Liver (tissue), 9 donors: ENCODE measurements around the gene LDLRAD4. TPM values are rescaled to one million over a fixed set of nuclear protein-coding genes. Genes with fewer than 3 reads are reported as not detected.

Source experiments
- DNase-seq: peaks from one replicate; pipeline ENCODE4 v3.0.0-alpha.2; 2017; ENCODE audit warnings: low spot score
- H3K27ac ChIP-seq, 2 donors: one replicate each; pipeline ENCODE4 v1.7.0; 2013; ENCODE audit warnings: inconsistent platforms in 2 of 2, low read length in 2 of 2, control low read depth in 1 of 2, low read depth in 1 of 2, mild to moderate bottlenecking in 1 of 2
- H3K27me3 ChIP-seq, 4 donors: one replicate each; pipeline versions ENCODE4 v1.6.1 to v1.7.0; 2013; ENCODE audit warnings: low read length in 3 of 4, inconsistent platforms in 1 of 4, mild to moderate bottlenecking in 1 of 4, moderate library complexity in 1 of 4; ENCODE audit not compliant: control insufficient read depth in 4 of 4, insufficient read depth in 4 of 4
- H3K36me3 ChIP-seq, 4 donors: one replicate each; pipeline versions ENCODE4 v1.6.1 to v1.7.0; 2013; ENCODE audit warnings: low read length in 3 of 4, mild to moderate bottlenecking in 3 of 4, low read depth in 1 of 4, moderate library complexity in 1 of 4; ENCODE audit not compliant: control insufficient read depth in 4 of 4, insufficient read depth in 3 of 4
- H3K4me1 ChIP-seq, 4 donors: one replicate each; pipeline versions ENCODE4 v1.6.1 to v1.7.0; 2013; ENCODE audit warnings: low read length in 3 of 4, mild to moderate bottlenecking in 3 of 4, moderate library complexity in 1 of 4; ENCODE audit not compliant: control insufficient read depth in 4 of 4, insufficient read depth in 4 of 4
- H3K4me3 ChIP-seq, 3 donors: one replicate each; pipeline versions ENCODE4 v1.6.1 to v1.7.0; 2013; ENCODE audit warnings: low read length in 3 of 3, control low read depth in 1 of 3, low read depth in 1 of 3, mild to moderate bottlenecking in 1 of 3
- H3K9ac ChIP-seq, 2 donors: one replicate each; pipeline ENCODE4 v1.7.0; 2013; ENCODE audit warnings: low read length in 2 of 2, mild to moderate bottlenecking in 2 of 2, moderate library complexity in 2 of 2, control low read depth in 1 of 2, low read depth in 1 of 2
- H3K9me3 ChIP-seq, 4 donors: one replicate each; pipeline versions ENCODE4 v1.6.1 to v1.7.0; 2013; ENCODE audit warnings: low read length in 3 of 4; ENCODE audit not compliant: control insufficient read depth in 4 of 4
- CTCF ChIP-seq: fragments of 150-350 bp; IDR thresholded peaks from 2 replicates; pipeline ENCODE4 v1.5.1; 2017; ENCODE audit warnings: improper control_type of control experiment, low read depth, low read length; ENCODE audit not compliant: missing input control
- EGR1 ChIP-seq, 2 donors: IDR thresholded peaks; 2 replicates each; pipeline ENCODE4 v1.6.1; 2016 to 2018; ENCODE audit warnings: antibody characterized with exemption in 2 of 2, low read depth in 2 of 2
- FOXA1 ChIP-seq: IDR thresholded peaks from 2 replicates; pipeline ENCODE4 v1.6.1; 2016; ENCODE audit warnings: antibody characterized with exemption
- FOXA2 ChIP-seq: IDR thresholded peaks from 2 replicates; pipeline ENCODE4 v1.6.1; 2016; ENCODE audit warnings: antibody characterized with exemption
- GABPA ChIP-seq, 2 donors: IDR thresholded peaks in 1 of 2; conservative IDR thresholded peaks in 1 of 2; 2 replicates each; pipeline ENCODE4 v1.6.1; 2016; ENCODE audit warnings: antibody characterized with exemption in 2 of 2, mild to moderate bottlenecking in 1 of 2, moderate library complexity in 1 of 2
- HNF4A ChIP-seq, 2 donors: conservative IDR thresholded peaks; 2 replicates each; pipeline ENCODE4 v1.6.1; 2016; ENCODE audit warnings: antibody characterized with exemption in 2 of 2, mild to moderate bottlenecking in 2 of 2
- HNF4G ChIP-seq: IDR thresholded peaks from 2 replicates; pipeline ENCODE4 v1.6.1; 2016; ENCODE audit warnings: antibody characterized with exemption
- JUND ChIP-seq, 2 donors: IDR thresholded peaks; 2 replicates each; pipeline ENCODE4 v1.6.1; 2016; ENCODE audit warnings: antibody characterized with exemption in 2 of 2
- MAX ChIP-seq: IDR thresholded peaks from 2 replicates; pipeline ENCODE4 v1.6.1; 2016; ENCODE audit warnings: antibody characterized with exemption
- NR2F2 ChIP-seq: IDR thresholded peaks from 2 replicates; pipeline ENCODE4 v1.6.1; 2016; ENCODE audit warnings: antibody characterized with exemption
- RAD21 ChIP-seq, 2 donors: IDR thresholded peaks; 2 replicates each; pipeline ENCODE4 v1.6.1; 2016; ENCODE audit warnings: antibody characterized with exemption in 2 of 2, mild to moderate bottlenecking in 2 of 2
- REST ChIP-seq: IDR thresholded peaks from 2 replicates; pipeline ENCODE4 v1.6.1; 2016; ENCODE audit warnings: antibody characterized with exemption, mild to moderate bottlenecking
- RXRA ChIP-seq, 2 donors: IDR thresholded peaks; 2 replicates each; pipeline ENCODE4 v1.6.1; 2017 to 2018; ENCODE audit warnings: antibody characterized with exemption in 2 of 2, mild to moderate bottlenecking in 1 of 2
- SP1 ChIP-seq: IDR thresholded peaks from 2 replicates; pipeline ENCODE4 v1.6.1; 2018; ENCODE audit warnings: antibody characterized with exemption, mild to moderate bottlenecking
- TAF1 ChIP-seq: conservative IDR thresholded peaks from 2 replicates; pipeline ENCODE4 v1.6.1; 2016; ENCODE audit warnings: antibody characterized with exemption, mild to moderate bottlenecking
- YY1 ChIP-seq: IDR thresholded peaks from 2 replicates; pipeline ENCODE4 v1.6.1; 2016; ENCODE audit warnings: antibody characterized with exemption, mild to moderate bottlenecking
- ZBTB33 ChIP-seq: IDR thresholded peaks from 2 replicates; pipeline ENCODE4 v1.6.1; 2016; ENCODE audit warnings: antibody characterized with exemption
- WGBS: extraction: QIAGEN DNeasy Blood & Tissue Kit; methylation state at CpG from one replicate; pipeline ENCODE4 v1.1.7; 2013; 5-methylcytosine and 5-hydroxymethylcytosine counted together
- polyA plus RNA-seq, 2 donors: library from polyadenylated mRNA; stranded (reverse) in 1 of 2; unstranded in 1 of 2; fragments of 200-250 nt in 1 of 2; fragments of >200 nt in 1 of 2; fragmentation: Nextera tagmentation in 1 of 2; extraction: Ambion mirVana in 1 of 2; gene quantifications; one replicate each; pipeline versions ENCODE4 v1.2.1 to v1.2.3, GENCODE V29; 2013 to 2015
- total RNA-seq, 2 donors: library from RNA; depleted of rRNA; stranded (reverse); fragments of >200 nt; gene quantifications; one replicate each; pipeline ENCODE4 v1.2.3, GENCODE V29; 2014
- TF ChIP-seq, protein P1 (sequence below): IDR thresholded peaks from 2 replicates; pipeline ENCODE4 v1.6.1; 2016; ENCODE audit warnings: antibody characterized with exemption
- donor health status: healthy.
- donor health status: healthy.
- donor health status: healthy.
- donor health status: healthy.
- donor health status: healthy.

Gene LDLRAD4
- total and polyA plus RNA-seq, 4 donors = 4.8 to 41.7 (median 12.7) TPM

DNA sequence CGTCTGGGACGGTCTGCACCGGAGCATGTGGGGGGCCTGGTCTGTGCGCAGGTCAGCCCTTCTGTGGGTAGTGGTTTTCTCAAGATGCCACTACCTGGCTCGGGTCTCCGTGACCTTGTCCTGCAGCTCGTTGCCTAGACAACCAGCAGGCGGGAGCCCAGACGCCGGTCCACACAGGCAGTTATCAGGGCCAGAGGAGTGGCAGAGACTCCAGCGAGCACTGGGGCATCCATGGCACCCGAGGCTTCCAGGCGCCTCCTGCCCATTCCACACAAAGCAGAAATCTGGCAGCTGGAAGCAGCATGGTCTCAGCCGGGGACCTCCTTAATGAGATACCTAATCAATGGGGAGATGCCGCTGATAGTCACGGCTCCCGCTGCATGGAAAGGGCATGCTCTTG, 351.7 kb downstream of the LDLRAD4 start:
- TF ChIP-seq HNF4A (conservative IDR thresholded peaks at IDR 0.05) = no peak
- TF ChIP-seq ZBTB33 = no peak
- no peak for TF ChIP-seq GABPA (IDR thresholded peaks at IDR 0.05 in 1 of 2, conservative IDR thresholded peaks at IDR 0.05 in 1 of 2)
- TF ChIP-seq HNF4G = no peak
- no peak for TF ChIP-seq JUND (IDR thresholded peaks at IDR 0.05)
- TF ChIP-seq, protein P1, sequence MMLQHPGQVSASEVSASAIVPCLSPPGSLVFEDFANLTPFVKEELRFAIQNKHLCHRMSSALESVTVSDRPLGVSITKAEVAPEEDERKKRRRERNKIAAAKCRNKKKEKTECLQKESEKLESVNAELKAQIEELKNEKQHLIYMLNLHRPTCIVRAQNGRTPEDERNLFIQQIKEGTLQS = no peak
- TF ChIP-seq RXRA (IDR thresholded peaks at IDR 0.05) = no peak
- no peak for TF ChIP-seq MAX
- TF ChIP-seq TAF1 = no peak
- TF ChIP-seq SP1 = no peak
- no peak for TF ChIP-seq RAD21 (IDR thresholded peaks at IDR 0.05)
- no peak for TF ChIP-seq NR2F2
- TF ChIP-seq FOXA1 = no peak
- no peak for TF ChIP-seq FOXA2
- no peak for TF ChIP-seq YY1
- TF ChIP-seq REST = no peak
- Histone ChIP-seq H3K27ac (no peak overlapping the region), H3K27me3 (no peaks in the 10 kb centered on the region), H3K4me1 (peaks cover 0 to 16% (median 5%) of the 10 kb centered on the region in 4 donors), H3K4me3 (no peak overlapping the region), H3K36me3 (no peaks in the 10 kb centered on the region), H3K9ac (no peak overlapping the region), H3K9me3 (no peaks in the 10 kb centered on the region)
- DNase-seq = no peak
- WGBS = 90% methylated on average over 17 of the region's 17 CpGs

DNA sequence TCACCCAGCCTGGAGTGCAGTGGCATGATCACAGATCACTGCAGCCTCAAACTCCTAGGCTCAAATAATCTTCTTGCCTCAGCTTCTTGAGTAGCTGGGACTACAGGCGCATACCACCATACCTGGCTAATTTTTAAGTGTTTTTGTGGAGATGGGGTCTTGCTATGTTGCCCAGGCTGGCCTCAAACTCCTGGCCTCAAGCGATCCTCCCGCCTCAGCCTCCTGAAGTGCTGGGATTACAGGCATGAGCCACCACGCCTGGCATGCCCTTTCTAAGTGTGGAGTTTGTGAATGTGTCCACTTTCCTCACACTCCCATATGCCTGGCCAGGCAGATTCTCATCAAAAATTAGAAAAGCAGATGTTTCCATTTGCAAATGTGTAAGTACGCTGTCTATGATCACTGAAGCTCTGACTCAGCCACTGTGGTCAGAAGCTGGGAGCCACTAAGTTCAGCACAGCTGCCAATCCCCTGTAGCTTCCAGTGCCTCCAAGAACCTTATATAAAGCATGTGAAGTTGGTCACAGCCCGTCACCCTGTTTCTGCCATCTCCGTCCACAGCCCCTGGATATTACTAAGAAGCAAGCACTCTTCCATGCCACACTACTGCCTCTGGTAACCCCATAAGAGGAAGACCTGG, 352.4 kb downstream of the LDLRAD4 start:
- Histone ChIP-seq H3K27ac (no peak overlapping the region), H3K36me3 (no peaks in the 10 kb centered on the region), H3K27me3 (no peaks in the 10 kb centered on the region), H3K9me3 (no peaks in the 10 kb centered on the region), H3K9ac (no peak overlapping the region), H3K4me3 (no peak overlapping the region), H3K4me1 (peaks cover 0 to 10% (median 2%) of the 10 kb centered on the region in 4 donors)
- no peak for DNase-seq
- 94% methylated on average over 7 of the region's 7 CpGs for WGBS
- TF ChIP-seq FOXA2 (no peak), EGR1 (IDR thresholded peaks at IDR 0.05; ENCODE audit: low read depth in 2 of 2) (no peak), GABPA (IDR thresholded peaks at IDR 0.05 in 1 of 2, conservative IDR thresholded peaks at IDR 0.05 in 1 of 2) (no peak), YY1 (no peak), SP1 (no peak), ZBTB33 (no peak), RXRA (IDR thresholded peaks at IDR 0.05) (no peak), HNF4A (conservative IDR thresholded peaks at IDR 0.05) (no peak), JUND (IDR thresholded peaks at IDR 0.05) (no peak), TAF1 (no peak), FOXA1 (no peak), MAX (no peak), CTCF (no peak), NR2F2 (no peak), RAD21 (IDR thresholded peaks at IDR 0.05) (no peak)
- TF ChIP-seq, protein P1 = no peak
